Measurements from ENCODE around the gene PARVB.
A peak's percentile ranks its signal among the peaks of the same experiment; 100 is the strongest.

Gene PARVB

GRCh38 chr22:44128958-44129618 lies 105.0 kb downstream of the PARVB start:
- H3K4me1 Mint-ChIP-seq = no peaks in the 10 kb centered on the region
- DNase-seq (ENCODE audit: low spot score in 2 of 2) (no peak), ATAC-seq (no peak)
- H3K4me3 Mint-ChIP-seq = no peak overlapping the region
- peaks cover 15% of the 10 kb centered on the region for H3K9me3 Mint-ChIP-seq
- no peak overlapping the region for H3K27ac Mint-ChIP-seq
- H3K36me3 Mint-ChIP-seq = peaks cover 31% of the 10 kb centered on the region

- ATAC-seq (no peak), DNase-seq (ENCODE audit: low spot score in 2 of 2) (no peak)
- H3K36me3 Mint-ChIP-seq = peaks cover 27% of the 10 kb centered on the region
- H3K9me3 Mint-ChIP-seq = peaks cover 15% of the 10 kb centered on the region
- no peak overlapping the region for H3K4me3 Mint-ChIP-seq
- H3K27ac Mint-ChIP-seq = no peak overlapping the region
- H3K4me1 Mint-ChIP-seq = no peaks in the 10 kb centered on the region
These were observed 105.5 kb downstream of the PARVB start for GRCh38 chr22:44129619-44129976.

- DNase-seq (ENCODE audit: low spot score in 2 of 2) (no peak), ATAC-seq (no peak)
- Mint-ChIP-seq H3K36me3 (peaks cover 24% of the 10 kb centered on the region), H3K27ac (no peak overlapping the region), H3K4me3 (no peak overlapping the region), H3K9me3 (peaks cover 13% of the 10 kb centered on the region), H3K4me1 (no peaks in the 10 kb centered on the region)
These were observed 106.1 kb downstream of the PARVB start for GRCh38 chr22:44130076-44130711.

GRCh38 chr22:44131412-44131811 lies 107.3 kb downstream of the PARVB start:
- H3K4me3 Mint-ChIP-seq = no peak overlapping the region
- no peak for DNase-seq (ENCODE audit: low spot score in 2 of 2)
- H3K4me1 Mint-ChIP-seq = no peaks in the 10 kb centered on the region
- ATAC-seq = no peak
- H3K36me3 Mint-ChIP-seq = peaks cover 29% of the 10 kb centered on the region
- peaks cover 12% of the 10 kb centered on the region for H3K9me3 Mint-ChIP-seq
- no peak overlapping the region for H3K27ac Mint-ChIP-seq

GRCh38 chr22:44131989-44132685 lies 108.0 kb downstream of the PARVB start:
- peaks cover 35% of the 10 kb centered on the region for H3K36me3 Mint-ChIP-seq
- H3K4me1 Mint-ChIP-seq = no peaks in the 10 kb centered on the region
- H3K27ac Mint-ChIP-seq = no peak overlapping the region
- no peak overlapping the region for H3K4me3 Mint-ChIP-seq
- ATAC-seq (no peak), DNase-seq (ENCODE audit: low spot score in 2 of 2) (no peak)
- H3K9me3 Mint-ChIP-seq = peaks cover 14% of the 10 kb centered on the region

GRCh38 chr22:44132724-44133123 lies 108.6 kb downstream of the PARVB start:
- ATAC-seq (no peak), DNase-seq (ENCODE audit: low spot score in 2 of 2) (no peak)
- peaks cover 12% of the 10 kb centered on the region for H3K9me3 Mint-ChIP-seq
- peaks cover 37% of the 10 kb centered on the region for H3K36me3 Mint-ChIP-seq
- no peak overlapping the region for H3K27ac Mint-ChIP-seq
- no peak overlapping the region for H3K4me3 Mint-ChIP-seq
- no peaks in the 10 kb centered on the region for H3K4me1 Mint-ChIP-seq

- no peak overlapping the region for H3K4me3 Mint-ChIP-seq
- H3K36me3 Mint-ChIP-seq = peaks cover 40% of the 10 kb centered on the region
- DNase-seq (ENCODE audit: low spot score in 2 of 2) = no peak
- ATAC-seq = no peak
- no peak overlapping the region for H3K27ac Mint-ChIP-seq
- peaks cover 14% of the 10 kb centered on the region for H3K9me3 Mint-ChIP-seq
- no peaks in the 10 kb centered on the region for H3K4me1 Mint-ChIP-seq
These were observed 109.1 kb downstream of the PARVB start for GRCh38 chr22:44133161-44133560.

- Mint-ChIP-seq H3K4me1 (no peaks in the 10 kb centered on the region), H3K27ac (no peak overlapping the region), H3K9me3 (peaks cover 14% of the 10 kb centered on the region), H3K36me3 (peaks cover 41% of the 10 kb centered on the region), H3K4me3 (no peak overlapping the region)
- ATAC-seq = no peak
- no peak for DNase-seq (ENCODE audit: low spot score in 2 of 2)
These were observed 109.9 kb downstream of the PARVB start for GRCh38 chr22:44133901-44134571.

GRCh38 chr22:44136112-44136511 lies 112.0 kb downstream of the PARVB start:
- Mint-ChIP-seq H3K9me3 (peaks cover 14% of the 10 kb centered on the region), H3K36me3 (peaks cover 42% of the 10 kb centered on the region), H3K27ac (peak overlapping the region; percentile 62), H3K4me3 (no peak overlapping the region), H3K4me1 (no peaks in the 10 kb centered on the region)
- no peak for ATAC-seq
- no peak for DNase-seq (ENCODE audit: low spot score in 2 of 2)

GRCh38 chr22:44136786-44137185 lies 112.7 kb downstream of the PARVB start:
- ATAC-seq = no peak

GRCh38 chr22:44137415-44137814 lies 113.3 kb downstream of the PARVB start:
- ATAC-seq = no peak
- peaks cover 14% of the 10 kb centered on the region for H3K9me3 Mint-ChIP-seq
- no peaks in the 10 kb centered on the region for H3K4me1 Mint-ChIP-seq
- no peak overlapping the region for H3K27ac Mint-ChIP-seq
- DNase-seq (ENCODE audit: low spot score in 2 of 2) = no peak
- H3K36me3 Mint-ChIP-seq = peaks cover 41% of the 10 kb centered on the region
- no peak overlapping the region for H3K4me3 Mint-ChIP-seq

More at GRCh38 chr22:44136786-44137185, 112.7 kb downstream of the PARVB start:
- DNase-seq (ENCODE audit: low spot score in 2 of 2) = no peak
- Mint-ChIP-seq H3K9me3 (peaks cover 14% of the 10 kb centered on the region), H3K27ac (peak overlapping the region; percentile 62), H3K4me1 (no peaks in the 10 kb centered on the region), H3K4me3 (no peak overlapping the region), H3K36me3 (peaks cover 42% of the 10 kb centered on the region)

- H3K36me3 Mint-ChIP-seq = peaks cover 46% of the 10 kb centered on the region
- ATAC-seq = no peak
- no peak overlapping the region for H3K4me3 Mint-ChIP-seq
- no peak overlapping the region for H3K27ac Mint-ChIP-seq
- no peaks in the 10 kb centered on the region for H3K4me1 Mint-ChIP-seq
- no peak for DNase-seq (ENCODE audit: low spot score in 2 of 2)
- peaks cover 14% of the 10 kb centered on the region for H3K9me3 Mint-ChIP-seq
These were observed 115.7 kb downstream of the PARVB start for GRCh38 chr22:44139773-44140172.

GRCh38 chr22:44142421-44143104 lies 118.5 kb downstream of the PARVB start:
- Mint-ChIP-seq H3K36me3 (peaks cover 37% of the 10 kb centered on the region), H3K27ac (peak overlapping the region; percentile 27), H3K4me3 (no peak overlapping the region), H3K4me1 (no peaks in the 10 kb centered on the region), H3K9me3 (peaks cover 3% of the 10 kb centered on the region)
- ATAC-seq = no peak
- no peak for DNase-seq (ENCODE audit: low spot score in 2 of 2)

- DNase-seq (ENCODE audit: low spot score in 2 of 2) (no peak), ATAC-seq (no peak)
These were observed 119.0 kb downstream of the PARVB start for GRCh38 chr22:44143105-44143474.

GRCh38 chr22:44143579-44143978 lies 119.5 kb downstream of the PARVB start:
- no peaks in the 10 kb centered on the region for H3K9me3 Mint-ChIP-seq
- H3K4me1 Mint-ChIP-seq = no peaks in the 10 kb centered on the region
- DNase-seq (ENCODE audit: low spot score in 2 of 2) (no peak), ATAC-seq (no peak)
- H3K36me3 Mint-ChIP-seq = peaks cover 32% of the 10 kb centered on the region
- H3K4me3 Mint-ChIP-seq = no peak overlapping the region
- H3K27ac Mint-ChIP-seq = no peak overlapping the region

More at GRCh38 chr22:44143105-44143474, 119.0 kb downstream of the PARVB start:
- no peaks in the 10 kb centered on the region for H3K4me1 Mint-ChIP-seq
- H3K4me3 Mint-ChIP-seq = no peak overlapping the region
- peaks cover 32% of the 10 kb centered on the region for H3K36me3 Mint-ChIP-seq
- H3K9me3 Mint-ChIP-seq = no peaks in the 10 kb centered on the region
- H3K27ac Mint-ChIP-seq = peak overlapping the region; percentile 27
